Neural crest cell (in vitro differentiated cells): ENCODE results near the gene MATR3. TPM values are rescaled to one million over a fixed set of nuclear protein-coding genes. Genes with fewer than 3 reads are reported as not detected.

Experiments used
- DNase-seq: peaks from one replicate; pipeline ENCODE4 v3.0.0; 2021; ENCODE audit warnings: low read depth, mixed read lengths, low spot score
- H3K27ac Mint-ChIP-seq: one replicate; pipeline ENCODE4 v1.8.0; 2021; ENCODE audit warnings: mild to moderate bottlenecking, mixed read lengths; ENCODE audit not compliant: unreplicated experiment
- H3K27me3 Mint-ChIP-seq: 2 replicates; pipeline ENCODE4 v1.8.0; 2021; ENCODE audit warnings: low read depth, mild to moderate bottlenecking, mixed read lengths
- H3K36me3 Mint-ChIP-seq: 2 replicates; pipeline ENCODE4 v1.8.0; 2021; ENCODE audit warnings: low read depth, mild to moderate bottlenecking, mixed read lengths
- H3K4me1 Mint-ChIP-seq: 2 replicates; pipeline ENCODE4 v1.8.0; 2021; ENCODE audit warnings: mixed read lengths
- H3K4me3 Mint-ChIP-seq: one replicate; pipeline ENCODE4 v1.8.0; 2021; ENCODE audit warnings: mild to moderate bottlenecking, mixed read lengths
- H3K9me3 Mint-ChIP-seq: 2 replicates; pipeline ENCODE4 v1.8.0; 2021; ENCODE audit warnings: mixed read lengths
- CTCF ChIP-seq: fragments of 200-600 bp; sonication (generic); conservative IDR thresholded peaks from 2 replicates; pipeline ENCODE4 v1.5.0; 2021; ENCODE audit warnings: antibody characterized with exemption, mild to moderate bottlenecking
- total RNA-seq: library from RNA; stranded (reverse); gene quantifications from 2 replicates; pipeline ENCODE4 v1.2.1, GENCODE V29; 2021

MATR3 gene
- total RNA-seq, 1 donor from 2014 or later, result 329 TPM

- H3K27me3 Mint-ChIP-seq, result peaks cover 4% of the 10 kb centered on the region
- peaks cover 3% of the 10 kb centered on the region for H3K36me3 Mint-ChIP-seq
- peak overlapping the region; percentile 81 for H3K27ac Mint-ChIP-seq
- TF ChIP-seq CTCF, result no peak
- peak overlapping the region; percentile 90 for H3K4me3 Mint-ChIP-seq
- H3K4me1 Mint-ChIP-seq, result peaks cover 49% of the 10 kb centered on the region
- DNase-seq, result no peak
- no peaks in the 10 kb centered on the region for H3K9me3 Mint-ChIP-seq
Measured at GRCh38 chr5:139277171-139277570, 16.4 kb upstream of the MATR3 start.

- H3K4me1 Mint-ChIP-seq, result peaks cover 33% of the 10 kb centered on the region
- no peak for DNase-seq
- peaks cover 13% of the 10 kb centered on the region for H3K36me3 Mint-ChIP-seq
- no peak overlapping the region for H3K27ac Mint-ChIP-seq
- peaks cover 4% of the 10 kb centered on the region for H3K27me3 Mint-ChIP-seq
- TF ChIP-seq CTCF, result no peak
- no peak overlapping the region for H3K4me3 Mint-ChIP-seq
- no peaks in the 10 kb centered on the region for H3K9me3 Mint-ChIP-seq
Measured at GRCh38 chr5:139278540-139279274, 14.8 kb upstream of the MATR3 start.

GRCh38 chr5:139282197-139282557, 11.4 kb upstream of the MATR3 start:
- no peak overlapping the region for H3K4me3 Mint-ChIP-seq
- no peak for TF ChIP-seq CTCF
- peaks cover 8% of the 10 kb centered on the region for H3K4me1 Mint-ChIP-seq
- no peak overlapping the region for H3K27ac Mint-ChIP-seq
- peaks cover 21% of the 10 kb centered on the region for H3K36me3 Mint-ChIP-seq
- H3K27me3 Mint-ChIP-seq, result no peaks in the 10 kb centered on the region
- no peak for DNase-seq
- H3K9me3 Mint-ChIP-seq, result no peaks in the 10 kb centered on the region

GRCh38 chr5:139283252-139284166, 10.0 kb upstream of the MATR3 start:
- no peak overlapping the region for H3K27ac Mint-ChIP-seq
- no peak overlapping the region for H3K4me3 Mint-ChIP-seq
- DNase-seq, result no peak
- no peak for TF ChIP-seq CTCF
- peaks cover 3% of the 10 kb centered on the region for H3K9me3 Mint-ChIP-seq
- H3K4me1 Mint-ChIP-seq, result peaks cover 8% of the 10 kb centered on the region
- peaks cover 25% of the 10 kb centered on the region for H3K36me3 Mint-ChIP-seq
- no peaks in the 10 kb centered on the region for H3K27me3 Mint-ChIP-seq

GRCh38 chr5:139284295-139284694, 9.2 kb upstream of the MATR3 start:
- Mint-ChIP-seq H3K4me1 (peaks cover 8% of the 10 kb centered on the region), H3K27ac (no peak overlapping the region), H3K27me3 (no peaks in the 10 kb centered on the region), H3K36me3 (peaks cover 25% of the 10 kb centered on the region), H3K9me3 (peaks cover 3% of the 10 kb centered on the region), H3K4me3 (no peak overlapping the region)
- DNase-seq, result no peak
- TF ChIP-seq CTCF, result no peak
